ENCODE results near the gene XYLT2. TPM values are rescaled to one million over a fixed set of nuclear protein-coding genes. Genes with fewer than 3 reads are reported as not detected.
"Not testable (repeated sequence)": the region's sequence is repeated elsewhere in the genome, so short reads cannot be mapped to it uniquely, and the experiment has no call there.

The XYLT2 gene
- 17.7 TPM for total RNA-seq

- DNase-seq, result peak; percentile 51
Observed at GRCh38 chr17:50345432-50346312, at the start of gene XYLT2. Gene XYLT2 (plus strand): TSS chr17:50346126. CDS start chr17:50346141, 15 bp downstream.

GRCh38 chr17:50297407-50297865 lies 48.5 kb upstream of the XYLT2 start:
- peak; percentile 35 for DNase-seq

GRCh38 chr17:50298018-50298417 lies 47.9 kb upstream of the XYLT2 start:
- DNase-seq, result no peak

- no peak for DNase-seq
Observed at GRCh38 chr17:50299776-50300175, 46.1 kb upstream of the XYLT2 start.

- not testable (repeated sequence) for DNase-seq
Observed at GRCh38 chr17:50300824-50301223, 45.1 kb upstream of the XYLT2 start.

- DNase-seq, result no peak
Observed at GRCh38 chr17:50301891-50302584, 43.9 kb upstream of the XYLT2 start.

GRCh38 chr17:50303051-50303450 lies 42.9 kb upstream of the XYLT2 start:
- no peak for DNase-seq

- DNase-seq, result no peak
Observed at GRCh38 chr17:50303596-50303995, 42.3 kb upstream of the XYLT2 start.

- no peak for DNase-seq
Observed at GRCh38 chr17:50304781-50305404, 41.0 kb upstream of the XYLT2 start.

GRCh38 chr17:50307654-50308053 lies 38.3 kb upstream of the XYLT2 start:
- DNase-seq, result no peak

GRCh38 chr17:50308666-50309065 lies 37.3 kb upstream of the XYLT2 start:
- DNase-seq, result no peak

- no peak for DNase-seq
Observed at GRCh38 chr17:50310455-50311111, 35.3 kb upstream of the XYLT2 start.

GRCh38 chr17:50311112-50311460 lies 34.8 kb upstream of the XYLT2 start:
- DNase-seq, result no peak

GRCh38 chr17:50311483-50311882 lies 34.4 kb upstream of the XYLT2 start:
- DNase-seq, result no peak

- no peak for DNase-seq
Observed at GRCh38 chr17:50312308-50312707, 33.6 kb upstream of the XYLT2 start.

- DNase-seq, result no peak
Observed at GRCh38 chr17:50314456-50315011, 31.4 kb upstream of the XYLT2 start.

- peak; percentile 22 for DNase-seq
Observed at GRCh38 chr17:50316016-50316587, 29.8 kb upstream of the XYLT2 start.

- not testable (repeated sequence) for DNase-seq
Observed at GRCh38 chr17:50316660-50317059, 29.3 kb upstream of the XYLT2 start.

GRCh38 chr17:50317121-50317520 lies 28.8 kb upstream of the XYLT2 start:
- no peak for DNase-seq

GRCh38 chr17:50318501-50319285 lies 27.2 kb upstream of the XYLT2 start:
- no peak for DNase-seq

Measured in skin of body (tissue), 2 donors.